GM19397 (cell line): Measurements from ENCODE around the gene RSPH9.

ENCODE experiments used
- ATAC-seq: cut with Tn5 transposase; IDR thresholded peaks from one replicate; pipeline ENCODE4 v1.9.1; 2021; ENCODE audit warnings: mild to moderate bottlenecking, moderate library complexity; ENCODE audit not compliant: unreplicated experiment

The RSPH9 gene, protein sequence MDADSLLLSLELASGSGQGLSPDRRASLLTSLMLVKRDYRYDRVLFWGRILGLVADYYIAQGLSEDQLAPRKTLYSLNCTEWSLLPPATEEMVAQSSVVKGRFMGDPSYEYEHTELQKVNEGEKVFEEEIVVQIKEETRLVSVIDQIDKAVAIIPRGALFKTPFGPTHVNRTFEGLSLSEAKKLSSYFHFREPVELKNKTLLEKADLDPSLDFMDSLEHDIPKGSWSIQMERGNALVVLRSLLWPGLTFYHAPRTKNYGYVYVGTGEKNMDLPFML

GRCh38 chr6:43644940-43645612 is at the start of gene RSPH9:
TSS of gene RSPH9 (plus strand) at chr6:43645036. CDS start at chr6:43645099, 63 bp downstream.
- ATAC-seq: no peak

GRCh38 chr6:43600595-43600994 is 44.2 kb upstream of the RSPH9 start:
- ATAC-seq: no peak

DNA sequence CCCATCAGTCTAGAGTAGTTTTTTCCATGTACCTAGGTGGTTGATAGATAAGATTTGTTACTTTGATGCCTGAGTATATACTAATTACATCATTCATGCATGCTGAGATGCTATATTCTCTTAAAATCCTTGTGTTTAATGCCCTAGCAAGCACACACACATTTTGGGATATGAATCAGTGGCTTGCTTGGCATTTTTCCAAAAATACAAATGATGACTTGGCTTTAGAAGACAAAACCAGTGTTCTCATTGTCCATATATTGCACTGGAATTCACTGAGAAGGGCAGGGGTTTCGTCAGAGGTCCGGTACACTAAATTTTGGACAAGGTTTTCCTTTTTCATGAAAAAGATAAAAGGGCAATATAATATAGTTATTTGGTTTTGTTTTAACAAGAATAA is 40.7 kb upstream of the RSPH9 start:
- no peak for ATAC-seq

DNA sequence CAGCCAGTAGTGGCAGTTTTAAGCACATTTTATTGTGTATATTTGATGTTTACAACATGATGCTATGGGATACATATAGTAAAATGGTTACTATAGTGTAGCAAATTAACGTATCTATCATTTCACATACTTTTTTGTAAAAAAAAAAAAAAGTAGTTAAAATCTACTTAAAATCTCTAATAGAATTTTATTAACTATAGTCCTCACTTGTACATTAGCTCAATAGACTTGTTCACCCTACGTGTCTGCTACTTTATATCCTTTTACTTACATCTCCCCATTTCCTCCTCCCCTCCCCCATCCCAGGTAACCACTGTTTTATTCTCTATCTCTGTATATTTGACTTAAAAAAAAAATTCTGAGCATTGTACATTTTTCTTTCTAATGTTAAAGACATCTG is 38.8 kb upstream of the RSPH9 start:
- no peak for ATAC-seq

- no peak for ATAC-seq
Measured at GRCh38 chr6:43608310-43608763, 36.5 kb upstream of the RSPH9 start.

DNA sequence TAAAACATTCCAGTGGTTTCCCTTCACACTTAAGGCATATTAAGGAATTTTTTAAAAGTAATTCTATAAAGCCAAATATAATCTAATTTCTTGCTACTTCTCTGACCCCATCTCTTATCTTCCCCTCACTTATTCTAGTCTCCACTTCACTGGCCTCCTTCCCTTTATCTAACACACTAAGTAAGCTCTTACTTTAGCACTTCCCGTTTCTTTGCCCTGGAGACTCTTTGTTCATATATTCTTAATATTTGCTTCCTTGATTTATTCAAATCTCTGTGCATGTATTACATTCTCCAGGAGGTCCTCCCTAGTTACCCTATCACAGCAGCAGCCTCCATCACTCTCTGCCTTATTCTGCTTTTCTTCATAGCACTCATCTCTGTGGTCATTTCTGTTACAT is 36.0 kb upstream of the RSPH9 start:
- no peak for ATAC-seq

DNA sequence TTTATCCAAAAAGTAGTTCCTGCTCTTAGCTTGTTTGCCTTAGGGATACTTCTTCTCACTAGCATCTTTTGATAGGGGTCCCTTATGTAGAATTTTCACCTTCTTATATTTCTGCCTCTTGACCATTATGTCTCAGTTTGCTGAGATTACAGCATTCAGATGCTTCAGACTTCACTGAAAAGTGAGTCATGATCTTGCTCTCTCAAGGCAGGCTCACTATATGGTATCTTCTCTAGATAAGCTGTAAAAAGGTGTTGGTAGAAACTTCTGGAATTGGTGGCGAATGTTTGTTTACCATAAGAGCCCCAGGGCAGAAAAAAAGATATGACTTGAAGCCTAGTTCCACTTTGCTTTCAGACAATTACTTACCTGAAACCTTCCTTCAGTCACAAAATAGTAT is 35.4 kb upstream of the RSPH9 start:
- ATAC-seq: no peak

DNA sequence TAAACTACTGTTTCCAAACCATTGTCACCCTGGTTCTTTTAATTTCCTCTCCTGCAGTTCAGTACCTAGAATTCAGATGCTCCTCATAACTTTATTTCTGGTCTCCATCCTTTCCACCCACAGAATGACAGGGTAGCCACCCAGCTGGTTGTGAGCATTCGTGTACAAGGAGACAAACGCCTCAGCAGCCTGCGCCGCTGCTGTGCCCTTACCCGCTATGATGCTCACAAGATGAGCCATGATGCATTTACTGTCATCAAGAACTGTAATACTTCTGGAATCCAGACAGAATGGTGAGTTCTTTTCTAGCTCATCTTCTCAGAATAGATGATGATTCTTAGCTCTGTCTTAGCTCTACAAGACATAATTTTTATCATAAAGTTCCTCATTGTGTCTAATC is 34.4 kb upstream of the RSPH9 start:
- ATAC-seq: no peak

DNA sequence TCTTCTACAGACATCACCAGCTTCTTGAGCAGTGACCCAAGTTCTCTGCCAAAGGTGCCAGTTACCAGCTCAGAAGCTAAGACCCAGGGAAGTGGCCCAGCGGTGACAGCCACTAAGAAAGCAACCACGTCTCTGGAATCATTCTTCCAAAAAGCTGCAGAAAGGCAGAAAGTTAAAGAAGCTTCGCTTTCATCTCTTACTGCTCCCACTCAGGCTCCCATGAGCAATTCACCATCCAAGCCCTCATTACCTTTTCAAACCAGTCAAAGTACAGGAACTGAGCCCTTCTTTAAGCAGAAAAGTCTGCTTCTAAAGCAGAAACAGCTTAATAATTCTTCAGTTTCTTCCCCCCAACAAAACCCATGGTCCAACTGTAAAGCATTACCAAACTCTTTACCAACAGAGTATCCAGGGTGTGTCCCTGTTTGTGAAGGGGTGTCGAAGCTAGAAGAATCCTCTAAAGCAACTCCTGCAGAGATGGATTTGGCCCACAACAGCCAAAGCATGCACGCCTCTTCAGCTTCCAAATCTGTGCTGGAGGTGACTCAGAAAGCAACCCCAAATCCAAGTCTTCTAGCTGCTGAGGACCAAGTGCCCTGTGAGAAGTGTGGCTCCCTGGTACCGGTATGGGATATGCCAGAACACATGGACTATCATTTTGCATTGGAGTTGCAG is 31.0 kb upstream of the RSPH9 start:
- ATAC-seq: no peak

GRCh38 chr6:43614396-43614730 is 30.5 kb upstream of the RSPH9 start:
- no peak for ATAC-seq

- ATAC-seq: no peak
Measured at GRCh38 chr6:43616725-43617472, 27.9 kb upstream of the RSPH9 start.

- ATAC-seq: no peak
Measured at GRCh38 chr6:43621078-43621835, 23.6 kb upstream of the RSPH9 start.

DNA sequence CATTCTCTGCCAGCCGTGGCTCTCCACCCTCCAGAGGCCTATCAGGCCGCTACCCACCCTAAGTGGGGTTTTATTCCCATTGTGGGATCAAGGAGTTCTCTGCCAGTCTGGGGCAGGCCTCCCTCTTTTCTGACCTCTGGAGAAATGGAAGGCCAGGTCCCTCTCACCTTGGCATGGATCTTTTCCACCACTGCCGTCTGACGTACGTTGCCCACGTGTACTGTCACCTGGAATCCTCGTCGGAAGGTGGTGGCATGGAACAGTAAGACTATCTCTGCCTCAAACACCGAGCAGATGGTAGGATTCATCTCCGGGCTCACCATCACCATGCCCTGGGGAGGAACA is 23.0 kb upstream of the RSPH9 start:
- ATAC-seq: no peak

DNA sequence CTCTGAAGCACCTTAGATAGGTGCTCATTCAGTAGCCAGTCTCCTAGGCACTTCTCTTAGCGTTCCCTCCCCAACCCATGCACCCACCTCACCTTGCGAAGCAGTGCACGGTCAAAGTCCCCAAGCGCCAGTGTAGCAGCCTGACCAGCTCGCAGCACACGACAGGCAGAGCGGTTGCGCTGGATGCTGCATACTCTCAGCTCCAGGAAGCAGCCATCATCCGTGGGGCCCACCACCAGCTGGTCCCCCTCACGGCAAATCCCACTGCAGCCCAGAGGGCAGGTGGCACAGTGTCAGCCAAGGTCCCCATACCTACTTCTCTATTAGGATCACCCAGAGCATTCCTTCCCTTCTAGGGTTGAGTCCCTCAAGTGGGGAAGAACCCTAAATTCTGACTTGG is 22.3 kb upstream of the RSPH9 start:
- ATAC-seq: no peak

GRCh38 chr6:43623880-43624785 is 20.7 kb upstream of the RSPH9 start:
- no peak for ATAC-seq

DNA sequence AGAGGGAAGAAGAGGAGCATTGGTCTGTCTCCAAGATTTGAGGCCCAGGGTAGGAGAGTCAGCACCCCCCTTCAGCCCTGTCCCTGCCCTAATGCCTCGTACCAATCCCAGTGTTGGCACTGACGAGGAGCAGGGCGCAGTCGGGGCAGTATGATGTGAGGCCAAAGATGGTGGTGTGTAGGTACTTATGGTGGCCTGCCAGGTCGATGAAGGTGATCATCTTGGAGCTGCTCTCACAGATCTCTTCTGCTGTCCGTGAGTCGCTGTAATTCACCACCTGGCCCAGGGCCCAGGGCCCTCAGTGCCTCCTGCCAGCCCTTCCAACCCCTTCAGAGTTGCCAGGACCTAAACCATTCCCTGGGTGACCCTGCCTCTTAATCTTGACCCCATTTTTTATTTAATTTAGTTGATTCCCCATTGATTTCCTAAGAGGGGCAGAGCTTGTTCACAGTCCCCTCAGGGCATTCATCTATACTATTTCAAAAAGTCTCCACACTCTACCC is 20.0 kb upstream of the RSPH9 start:
- ATAC-seq: no peak

DNA sequence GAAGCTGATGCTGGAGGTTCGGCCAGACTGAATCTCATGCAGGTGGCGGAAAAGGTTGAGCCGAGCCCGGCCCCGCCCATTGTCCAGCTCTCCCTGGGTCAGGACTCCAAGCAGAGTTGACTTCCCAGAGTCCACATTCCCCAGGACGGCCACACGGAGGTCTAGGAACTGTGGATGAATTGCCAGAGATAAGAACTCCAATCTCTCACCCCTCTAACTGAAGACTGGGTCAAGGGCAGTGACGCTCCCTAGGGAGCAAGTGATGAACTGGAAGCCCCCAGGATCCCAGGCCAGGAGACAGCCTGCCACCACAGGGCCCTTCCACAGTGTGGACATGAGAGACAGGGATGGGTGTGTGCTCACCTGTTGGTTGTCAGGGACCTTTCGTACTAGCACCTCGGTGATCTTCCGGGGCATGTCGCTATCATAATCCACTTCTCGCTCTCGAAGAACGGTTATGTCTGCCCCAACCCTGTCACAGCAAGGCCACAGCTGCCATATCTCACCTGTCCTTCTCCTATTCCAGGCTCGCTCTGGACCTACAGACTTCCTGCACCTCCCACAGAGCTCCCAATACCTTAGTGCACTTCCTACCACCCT is 19.3 kb upstream of the RSPH9 start:
- ATAC-seq: no peak

- no peak for ATAC-seq
Measured at GRCh38 chr6:43627008-43627825, 17.6 kb upstream of the RSPH9 start.
